LNCaP clone FGC (cell line): ENCODE measurements around the gene TGFB1I1.

Experiments
- DNase-seq: peaks from one replicate; pipeline ENCODE4 v3.0.0-alpha.2; 2011; ENCODE audit warnings: low read depth
- H3K4me3 ChIP-seq: 2 replicates; pipeline ENCODE4 v1.5.1; 2011; ENCODE audit warnings: mild to moderate bottlenecking, low read depth, low read length, control low read depth
- CTCF ChIP-seq: IDR thresholded peaks from 2 replicates; pipeline ENCODE4 v1.5.1; 2012; ENCODE audit warnings: mild to moderate bottlenecking; ENCODE audit not compliant: control insufficient read depth, insufficient read depth; ENCODE audit errors: extremely low read depth

TGFB1I1 gene

GRCh38 chr16:31471875-31472708 is at the start of gene TGFB1I1:
TSS of gene TGFB1I1 (plus strand) at chr16:31472152. CDS start at chr16:31472189, 37 bp downstream.
- no peak within 1 kb of the TSS for H3K4me3 ChIP-seq
- DNase-seq: no peak
- no peak for TF ChIP-seq CTCF

- DNase-seq: no peak
- H3K4me3 ChIP-seq: no peak overlapping the region
- no peak for TF ChIP-seq CTCF
Measured at GRCh38 chr16:31423241-31423640, 48.7 kb upstream of the TGFB1I1 start.

- no peak overlapping the region for H3K4me3 ChIP-seq
- no peak for DNase-seq
- no peak for TF ChIP-seq CTCF
Measured at GRCh38 chr16:31423801-31424200, 48.2 kb upstream of the TGFB1I1 start.

GRCh38 chr16:31427441-31428278 is 44.3 kb upstream of the TGFB1I1 start:
- no peak for TF ChIP-seq CTCF
- DNase-seq: no peak
- no peak overlapping the region for H3K4me3 ChIP-seq

- TF ChIP-seq CTCF: no peak
- no peak within 1 kb of the TSS for H3K4me3 ChIP-seq
- DNase-seq: no peak
Measured at GRCh38 chr16:31428279-31428597, 43.7 kb upstream of the TGFB1I1 start, which contains the start of gene COX6A2. TSS of gene COX6A2 (minus strand) at chr16:31428360. CDS start at chr16:31428325, 35 bp downstream.

- H3K4me3 ChIP-seq: no peak overlapping the region
- no peak for DNase-seq
- TF ChIP-seq CTCF: no peak
Measured at GRCh38 chr16:31428638-31429247, 43.2 kb upstream of the TGFB1I1 start.
